Kidney epithelial cell (primary cell): Measurements from ENCODE around the gene INHA. TPM values are rescaled to one million over a fixed set of nuclear protein-coding genes. Genes with fewer than 3 reads are reported as not detected.

ENCODE experiments used
- DNase-seq: peaks from one replicate; pipeline ENCODE4 v3.0.0-alpha.2; 2010; ENCODE audit warnings: low read depth
- H3K27me3 ChIP-seq: 2 replicates; pipeline ENCODE4 v1.6.0; 2011; ENCODE audit warnings: low read length; ENCODE audit not compliant: control insufficient read depth, insufficient read depth
- H3K36me3 ChIP-seq: 2 replicates; pipeline ENCODE4 v1.5.1; 2011; ENCODE audit warnings: low read length; ENCODE audit not compliant: control insufficient read depth, insufficient read depth
- H3K4me3 ChIP-seq: 2 replicates; pipeline ENCODE4 v1.5.1; 2011; ENCODE audit warnings: low read depth, mild to moderate bottlenecking, control low read depth, low read length
- total RNA-seq: library from RNA; depleted of rRNA; stranded (reverse); fragments of >200 nt; gene quantifications from 2 replicates; pipeline ENCODE4 v1.2.3, GENCODE V29; 2015
- TF ChIP-seq, protein P1 (sequence below): IDR thresholded peaks from 2 replicates; pipeline ENCODE4 v1.5.1; 2011; ENCODE audit warnings: mild to moderate bottlenecking, moderate library complexity, low read length, control low read depth, inconsistent platforms; ENCODE audit not compliant: insufficient read depth, poor library complexity, severe bottlenecking

Gene INHA
- total RNA-seq, 1 donor from 2014 or later = not detected

- no peak for DNase-seq
- H3K27me3 ChIP-seq = no peaks in the 10 kb centered on the region
- H3K36me3 ChIP-seq = peaks cover 3% of the 10 kb centered on the region
- no peak overlapping the region for H3K4me3 ChIP-seq
- TF ChIP-seq, protein P1, sequence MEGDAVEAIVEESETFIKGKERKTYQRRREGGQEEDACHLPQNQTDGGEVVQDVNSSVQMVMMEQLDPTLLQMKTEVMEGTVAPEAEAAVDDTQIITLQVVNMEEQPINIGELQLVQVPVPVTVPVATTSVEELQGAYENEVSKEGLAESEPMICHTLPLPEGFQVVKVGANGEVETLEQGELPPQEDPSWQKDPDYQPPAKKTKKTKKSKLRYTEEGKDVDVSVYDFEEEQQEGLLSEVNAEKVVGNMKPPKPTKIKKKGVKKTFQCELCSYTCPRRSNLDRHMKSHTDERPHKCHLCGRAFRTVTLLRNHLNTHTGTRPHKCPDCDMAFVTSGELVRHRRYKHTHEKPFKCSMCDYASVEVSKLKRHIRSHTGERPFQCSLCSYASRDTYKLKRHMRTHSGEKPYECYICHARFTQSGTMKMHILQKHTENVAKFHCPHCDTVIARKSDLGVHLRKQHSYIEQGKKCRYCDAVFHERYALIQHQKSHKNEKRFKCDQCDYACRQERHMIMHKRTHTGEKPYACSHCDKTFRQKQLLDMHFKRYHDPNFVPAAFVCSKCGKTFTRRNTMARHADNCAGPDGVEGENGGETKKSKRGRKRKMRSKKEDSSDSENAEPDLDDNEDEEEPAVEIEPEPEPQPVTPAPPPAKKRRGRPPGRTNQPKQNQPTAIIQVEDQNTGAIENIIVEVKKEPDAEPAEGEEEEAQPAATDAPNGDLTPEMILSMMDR = no peak
These were observed 35.8 kb downstream of the INHA start for GRCh38 chr2:219607931-219608330.

GRCh38 chr2:219608399-219608964, 36.4 kb downstream of the INHA start:
- no peaks in the 10 kb centered on the region for H3K27me3 ChIP-seq
- peaks cover 3% of the 10 kb centered on the region for H3K36me3 ChIP-seq
- H3K4me3 ChIP-seq = no peak overlapping the region
- no peak for DNase-seq
- TF ChIP-seq, protein P1 = no peak

DNA sequence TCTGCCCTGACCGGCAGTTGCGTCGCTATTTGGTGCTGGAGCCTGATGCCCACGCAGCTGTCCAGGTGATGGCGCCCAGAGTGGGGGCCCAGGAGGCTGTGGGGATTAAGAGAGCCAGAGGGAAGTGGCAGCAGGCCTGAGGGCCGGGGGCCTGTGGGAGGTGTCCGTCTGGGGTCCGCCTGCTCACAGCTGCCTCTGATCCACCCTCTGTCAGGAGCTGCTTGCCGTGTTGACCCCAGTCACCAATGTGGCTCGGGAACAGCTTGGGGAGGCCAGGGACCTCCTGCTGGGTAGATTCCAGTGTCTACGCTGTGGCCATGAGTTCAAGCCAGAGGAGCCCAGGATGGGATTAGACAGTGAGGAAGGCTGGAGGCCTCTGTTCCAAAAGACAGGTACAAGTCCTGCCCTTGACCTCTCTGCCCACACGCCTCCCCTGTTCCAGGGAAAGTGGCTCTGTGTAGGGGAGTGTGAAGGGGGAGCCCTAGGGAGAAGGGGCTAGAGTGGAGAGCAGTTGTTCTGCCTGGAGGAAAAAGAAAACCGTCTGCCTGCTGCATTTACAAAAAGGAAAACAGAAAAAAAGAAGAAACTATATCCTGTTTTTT, 37.1 kb downstream of the INHA start:
- TF ChIP-seq, protein P1 = no peak
- H3K27me3 ChIP-seq = no peaks in the 10 kb centered on the region
- no peak for DNase-seq

GRCh38 chr2:219611306-219611705, 39.2 kb downstream of the INHA start:
- H3K27me3 ChIP-seq = no peaks in the 10 kb centered on the region
- H3K36me3 ChIP-seq = peaks cover 1% of the 10 kb centered on the region
- no peak for DNase-seq
- TF ChIP-seq, protein P1 = no peak
- no peak overlapping the region for H3K4me3 ChIP-seq

More for the DNA sequence above, 37.1 kb downstream of the INHA start:
- peaks cover 3% of the 10 kb centered on the region for H3K36me3 ChIP-seq
- no peak overlapping the region for H3K4me3 ChIP-seq

GRCh38 chr2:219611866-219612576, 39.9 kb downstream of the INHA start:
- Histone ChIP-seq H3K36me3 (peaks cover 1% of the 10 kb centered on the region), H3K4me3 (no peak overlapping the region), H3K27me3 (no peaks in the 10 kb centered on the region)
- TF ChIP-seq, protein P1 = no peak
- DNase-seq = no peak
